Esophagus squamous epithelium (tissue), 5 donors: ENCODE data around the gene SEC31B. TPM values are rescaled to one million over a fixed set of nuclear protein-coding genes. Genes with fewer than 3 reads are reported as not detected.

Source experiments
- DNase-seq: peaks from one replicate; lab custom pipeline; 2025; lab: John Stamatoyannopoulos, UW
- H3K27ac ChIP-seq, 4 donors: fragments of 200-600 bp; sonication (generic); one replicate each; pipeline ENCODE4 v1.5.1; 2016 to 2019; ENCODE audit warnings: mild to moderate bottlenecking in 1 of 4
- H3K27me3 ChIP-seq, 4 donors: fragments of 200-600 bp; sonication (generic); 1 replicate in 3 of 4; 2 replicates in 1 of 4; pipeline versions ENCODE4 v1.5.1 to v1.6.0; 2017 to 2021; ENCODE audit warnings: antibody characterized with exemption in 1 of 4
- H3K36me3 ChIP-seq, 3 donors: fragments of 200-600 bp; sonication (generic); one replicate each; pipeline ENCODE4 v1.5.1; 2016 to 2019
- H3K4me1 ChIP-seq, 3 donors: fragments of 200-600 bp; sonication (generic); one replicate each; pipeline ENCODE4 v1.5.1; 2017 to 2019
- H3K4me3 ChIP-seq, 4 donors: fragments of 200-600 bp; sonication (generic); 1 replicate in 3 of 4; 2 replicates in 1 of 4; pipeline ENCODE4 v1.5.1; 2016 to 2019; ENCODE audit warnings: mild to moderate bottlenecking in 2 of 4, moderate library complexity in 1 of 4
- H3K9me3 ChIP-seq, 3 donors: fragments of 200-600 bp; sonication (generic); one replicate each; pipeline ENCODE4 v1.5.1; 2016 to 2019
- CTCF ChIP-seq, 6 experiments: fragments of 450-650 bp in 4 of 6; fragments of 200-600 bp in 2 of 6; sonication (generic) in 2 of 6; IDR thresholded peaks; one replicate each; pipeline ENCODE4 v1.5.1; 2016 to 2019; ENCODE audit warnings: antibody characterized with exemption in 6 of 6, mild to moderate bottlenecking in 4 of 6, moderate library complexity in 4 of 6
- POLR2A ChIP-seq, 4 donors: fragments of 450-650 bp; IDR thresholded peaks; one replicate each; pipeline ENCODE4 v1.6.1; 2017; ENCODE audit warnings: antibody characterized with exemption in 4 of 4, mild to moderate bottlenecking in 4 of 4, moderate library complexity in 3 of 4
- WGBS, 2 donors: methylation state at CpG; one replicate each; pipeline ENCODE4 v1.1.5; 2018; 5-methylcytosine and 5-hydroxymethylcytosine counted together
- intact Hi-C: fragments of 100-400 bp; cut with DNase I; formaldehyde crosslinking; loops from one replicate; pipeline ENCODE4 v1.15.0; 2022
- total RNA-seq, 4 donors: library from RNA; depleted of rRNA; stranded (reverse); fragments of >200 nt; gene quantifications; one replicate each; pipeline ENCODE4 v1.1.0, GENCODE V29; 2016
- donor health status: DM: yes; HTN: yes; CAD: no.

SEC31B gene
- total RNA-seq, 4 donors from 2014 or later = 0.85 to 7.1 (median 2.5) TPM

- Histone ChIP-seq H3K27me3 (no peaks in the 10 kb centered on the region), H3K4me1 (no peaks in the 10 kb centered on the region), H3K36me3 (peaks cover 0 to 94% (median 7%) of the 10 kb centered on the region in 3 donors), H3K9me3 (no peaks in the 10 kb centered on the region), H3K27ac (no peak overlapping the region), H3K4me3 (no peak overlapping the region)
- intact Hi-C loops = no loop called here
- WGBS, 2 donors = 89 to 90% methylated on average over 2 of the region's 2 CpGs
- TF ChIP-seq POLR2A (IDR thresholded peaks at IDR 0.05) = no peak
- DNase-seq = no peak
Observed at GRCh38 chr10:100490531-100490930, 29.1 kb downstream of the SEC31B start.

GRCh38 chr10:100489396-100489795 is 30.3 kb downstream of the SEC31B start:
- H3K4me1 ChIP-seq = no peaks in the 10 kb centered on the region
- H3K36me3 ChIP-seq = peaks cover 0 to 94% (median 7%) of the 10 kb centered on the region in 3 donors
- no peaks in the 10 kb centered on the region for H3K9me3 ChIP-seq
- peaks cover 0 to 3% (median 0%) of the 10 kb centered on the region in 4 donors for H3K27me3 ChIP-seq
- 84% methylated on average over 5 of the region's 5 CpGs for WGBS, 2 donors
- DNase-seq = no peak
- no peak overlapping the region for H3K27ac ChIP-seq
- intact Hi-C loops = no loop called here
- no peak overlapping the region for H3K4me3 ChIP-seq
- no peak for TF ChIP-seq CTCF (IDR thresholded peaks at IDR 0.05)
- no peak for TF ChIP-seq POLR2A (IDR thresholded peaks at IDR 0.05)

- no peak for DNase-seq
- Histone ChIP-seq H3K36me3 (peaks cover 0 to 77% (median 7%) of the 10 kb centered on the region in 3 donors), H3K9me3 (no peaks in the 10 kb centered on the region), H3K27me3 (peaks cover 0 to 20% (median 0%) of the 10 kb centered on the region in 4 donors), H3K4me3 (no peak overlapping the region), H3K27ac (no peak overlapping the region), H3K4me1 (peaks cover 5 to 6% (median 5%) of the 10 kb centered on the region in 3 donors)
- TF ChIP-seq CTCF (IDR thresholded peaks at IDR 0.05) = no peak
- TF ChIP-seq POLR2A (IDR thresholded peaks at IDR 0.05) = no peak
- intact Hi-C loops = no loop called here
- WGBS, 2 donors = 91 to 94% methylated on average over 2 to 5 of the region's 6 CpGs
Observed at GRCh38 chr10:100487529-100487928, 32.1 kb downstream of the SEC31B start.

GRCh38 chr10:100485801-100486495 is 33.7 kb downstream of the SEC31B start:
- Histone ChIP-seq H3K27me3 (peaks cover 0 to 33% (median 0%) of the 10 kb centered on the region in 4 donors), H3K4me3 (no peak overlapping the region), H3K4me1 (peaks cover 13 to 20% (median 14%) of the 10 kb centered on the region in 3 donors), H3K27ac (no peak overlapping the region), H3K36me3 (peaks cover 0 to 65% (median 7%) of the 10 kb centered on the region in 3 donors), H3K9me3 (no peaks in the 10 kb centered on the region)
- TF ChIP-seq CTCF (IDR thresholded peaks at IDR 0.05) (no peak), POLR2A (IDR thresholded peaks at IDR 0.05) (no peak)
- DNase-seq = no peak
- WGBS, 2 donors = 81 to 89% methylated on average over 9 to 10 of the region's 10 CpGs
- intact Hi-C loops = no loop called here

GRCh38 chr10:100485366-100485765 is 34.3 kb downstream of the SEC31B start:
- DNase-seq = no peak
- Histone ChIP-seq H3K27me3 (peaks cover 0 to 38% (median 3%) of the 10 kb centered on the region in 4 donors), H3K4me3 (no peak overlapping the region), H3K9me3 (no peaks in the 10 kb centered on the region), H3K36me3 (peaks cover 0 to 60% (median 7%) of the 10 kb centered on the region in 3 donors), H3K4me1 (peaks cover 13 to 20% (median 14%) of the 10 kb centered on the region in 3 donors), H3K27ac (no peak overlapping the region)
- TF ChIP-seq POLR2A (IDR thresholded peaks at IDR 0.05) (no peak), CTCF (IDR thresholded peaks at IDR 0.05) (no peak)
- intact Hi-C loops = no loop called here
- 20 to 79% methylated on average over 1 to 5 of the region's 8 CpGs for WGBS, 2 donors
